GM10248 (cell line): ENCODE results near the gene SVOPL.

ENCODE experiments used
- CTCF ChIA-PET: fragments of 300-600 bp; sonication (Branson Sonifier 250); formaldehyde crosslinking; extraction: SDS; loops from one replicate; lab custom pipeline; 2021; ENCODE audit warnings: antibody characterized with exemption; lab: Yijun Ruan, JAX
- POLR2A ChIA-PET: fragments of 350-650 bp; sonication (Branson Sonifier 250); formaldehyde crosslinking; extraction: SDS; loops from one replicate; lab custom pipeline; 2020; ENCODE audit warnings: antibody characterized with exemption; lab: Yijun Ruan, JAX
- DNase-seq: peaks from one replicate; pipeline ENCODE4 v3.0.0; 2012; ENCODE audit errors: extremely low spot score
- TF ChIP-seq, protein P1 (sequence below): IDR thresholded peaks from 2 replicates; pipeline ENCODE4 v1.5.1; 2012; ENCODE audit warnings: mild to moderate bottlenecking, low read depth; ENCODE audit errors: extremely low read depth, missing control alignments, control extremely low read depth

The SVOPL gene

DNA sequence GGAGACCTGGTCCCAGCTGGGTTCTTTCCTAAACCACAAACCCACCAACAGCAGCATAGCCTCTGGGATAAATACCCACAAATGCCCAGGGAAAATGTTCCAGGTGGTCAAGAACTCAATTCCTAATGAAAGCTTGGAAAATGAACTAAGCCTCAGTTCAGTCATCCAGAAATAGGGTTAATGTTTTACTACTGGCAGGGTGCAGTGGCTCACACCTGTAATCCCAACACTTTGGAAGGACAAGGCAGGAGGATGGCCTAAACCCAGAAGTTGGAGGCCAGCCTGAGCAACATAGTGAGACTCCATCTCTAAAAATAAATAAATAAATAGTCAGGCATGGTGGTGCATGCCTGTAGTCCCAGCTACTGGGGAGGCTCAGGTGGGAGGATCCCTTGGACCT lies 82.2 kb downstream of the SVOPL start:
- ChIA-PET CTCF (no interaction called here), POLR2A (no interaction called here)
- TF ChIP-seq, protein P1, sequence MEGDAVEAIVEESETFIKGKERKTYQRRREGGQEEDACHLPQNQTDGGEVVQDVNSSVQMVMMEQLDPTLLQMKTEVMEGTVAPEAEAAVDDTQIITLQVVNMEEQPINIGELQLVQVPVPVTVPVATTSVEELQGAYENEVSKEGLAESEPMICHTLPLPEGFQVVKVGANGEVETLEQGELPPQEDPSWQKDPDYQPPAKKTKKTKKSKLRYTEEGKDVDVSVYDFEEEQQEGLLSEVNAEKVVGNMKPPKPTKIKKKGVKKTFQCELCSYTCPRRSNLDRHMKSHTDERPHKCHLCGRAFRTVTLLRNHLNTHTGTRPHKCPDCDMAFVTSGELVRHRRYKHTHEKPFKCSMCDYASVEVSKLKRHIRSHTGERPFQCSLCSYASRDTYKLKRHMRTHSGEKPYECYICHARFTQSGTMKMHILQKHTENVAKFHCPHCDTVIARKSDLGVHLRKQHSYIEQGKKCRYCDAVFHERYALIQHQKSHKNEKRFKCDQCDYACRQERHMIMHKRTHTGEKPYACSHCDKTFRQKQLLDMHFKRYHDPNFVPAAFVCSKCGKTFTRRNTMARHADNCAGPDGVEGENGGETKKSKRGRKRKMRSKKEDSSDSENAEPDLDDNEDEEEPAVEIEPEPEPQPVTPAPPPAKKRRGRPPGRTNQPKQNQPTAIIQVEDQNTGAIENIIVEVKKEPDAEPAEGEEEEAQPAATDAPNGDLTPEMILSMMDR: no peak
- DNase-seq: no peak

DNA sequence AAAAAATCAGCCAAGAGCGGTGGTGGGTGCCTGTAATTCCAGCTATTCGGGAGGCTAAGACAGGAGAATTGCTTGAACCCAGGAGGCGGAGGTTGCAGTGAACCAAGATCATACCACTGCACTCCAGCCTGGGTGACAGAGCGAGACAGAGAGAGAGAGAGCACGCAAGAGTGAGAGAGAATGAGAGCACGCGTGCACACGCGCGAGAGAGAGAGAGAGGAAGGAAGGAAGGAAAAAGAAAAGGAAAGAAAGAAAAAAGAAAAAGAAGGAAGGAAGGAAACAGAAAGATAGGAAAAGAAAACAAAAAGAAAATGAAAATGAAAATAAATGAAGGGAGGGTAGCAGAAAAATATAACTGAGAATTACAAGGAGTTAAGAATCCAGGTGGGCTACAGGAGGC lies 82.7 kb downstream of the SVOPL start:
- ChIA-PET CTCF (no interaction called here), POLR2A (no interaction called here)
- no peak for DNase-seq
- TF ChIP-seq, protein P1: no peak

DNA sequence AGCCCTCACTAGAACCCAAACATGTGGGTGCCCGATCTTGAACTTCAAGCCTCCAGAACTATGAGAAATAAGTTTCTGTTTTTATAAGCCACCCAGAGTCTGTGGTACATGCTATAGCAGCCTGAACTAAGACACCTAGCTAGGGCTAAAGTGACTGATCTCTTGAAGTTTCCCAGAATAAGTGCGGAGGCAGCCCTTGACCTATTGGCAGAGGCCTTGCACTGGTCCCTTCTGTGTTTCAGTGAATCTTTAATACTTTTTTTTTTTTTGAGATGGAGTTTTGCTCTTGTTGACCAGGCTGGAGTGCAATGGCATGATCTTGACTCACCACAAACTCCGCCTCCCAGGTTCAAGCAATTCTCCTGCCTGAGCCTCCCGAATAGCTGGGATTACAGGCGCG lies 85.1 kb downstream of the SVOPL start:
- POLR2A ChIA-PET: no interaction called here
- TF ChIP-seq, protein P1: no peak
- DNase-seq: no peak
- CTCF ChIA-PET: interaction anchor here (1.3 kb wide), 1 partner anchor 9 kb away, joined by 3 read pairs; no protein-coding TSS in a partner anchor

DNA sequence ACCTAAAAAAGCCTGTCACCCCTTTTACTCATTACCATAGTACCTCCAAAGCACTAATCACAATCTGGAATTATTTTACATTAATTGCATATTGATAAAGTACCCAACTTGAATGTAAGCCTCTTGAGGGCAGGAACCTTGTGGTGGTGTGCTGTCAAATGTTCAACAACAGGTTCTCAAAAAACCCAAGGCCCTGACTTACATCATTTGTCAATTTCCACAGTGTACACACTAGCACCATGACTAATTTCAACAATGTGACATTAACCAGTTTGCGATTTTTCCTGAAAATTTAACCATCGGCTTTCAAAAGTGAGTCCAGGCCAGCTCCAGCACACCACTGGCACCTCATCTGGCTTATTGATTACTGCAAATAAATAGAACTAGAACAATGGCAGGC lies 87.5 kb downstream of the SVOPL start:
- POLR2A ChIA-PET: no interaction called here
- CTCF ChIA-PET: no interaction called here
- TF ChIP-seq, protein P1: no peak
- DNase-seq: no peak

DNA sequence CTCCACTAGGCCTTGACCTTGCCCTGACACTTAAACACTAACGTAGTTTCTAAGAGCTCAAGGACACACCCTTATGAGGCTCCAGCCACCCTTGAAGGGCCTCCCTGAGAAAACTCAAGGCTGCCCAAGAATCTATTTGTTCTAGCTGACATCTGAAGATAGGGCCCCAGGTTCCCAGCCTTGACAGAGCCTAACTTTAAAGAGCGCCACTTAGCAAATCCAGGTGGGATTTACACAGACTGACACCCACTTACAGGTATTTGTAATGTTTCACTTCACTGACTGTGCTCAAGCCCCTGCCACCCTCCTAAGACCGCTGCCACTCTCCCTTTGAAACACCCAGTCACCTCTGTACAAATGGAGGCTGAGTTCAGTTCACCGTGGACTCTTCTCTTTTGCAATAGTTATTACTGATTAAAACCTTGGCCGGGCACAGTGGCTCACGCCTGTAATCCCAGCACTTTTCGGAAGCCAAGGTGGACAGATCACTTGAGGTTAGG lies 90.4 kb downstream of the SVOPL start:
- TF ChIP-seq, protein P1: no peak
- ChIA-PET POLR2A (no interaction called here), CTCF (interaction anchor here (1.5 kb wide), 1 partner anchor 128 kb away, joined by 3 read pairs; no protein-coding TSS in a partner anchor)
- DNase-seq: no peak

DNA sequence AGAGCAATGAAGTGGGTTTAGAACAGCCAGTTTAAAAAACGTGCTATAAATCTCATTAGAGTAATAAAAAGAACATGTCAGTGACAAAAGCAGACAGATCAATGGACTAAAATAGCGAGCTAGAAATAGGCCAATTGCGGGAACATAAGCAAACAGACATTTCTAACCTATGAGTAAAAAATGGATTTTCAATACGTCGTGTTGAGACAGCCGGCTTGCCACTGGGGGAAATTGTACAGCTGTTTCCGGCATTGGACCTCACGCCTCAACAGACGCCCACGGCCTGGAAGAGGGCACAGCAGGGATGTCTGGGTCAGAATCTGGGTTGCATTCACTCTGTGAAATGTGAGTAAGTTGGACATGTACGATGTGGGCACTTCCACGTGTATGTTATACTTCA lies 92.9 kb downstream of the SVOPL start:
- POLR2A ChIA-PET: no interaction called here
- TF ChIP-seq, protein P1: no peak
- no peak for DNase-seq
- CTCF ChIA-PET: no interaction called here
